ENCODE data around the gene LMAN2L. TPM values are rescaled to one million over a fixed set of nuclear protein-coding genes. Genes with fewer than 3 reads are reported as not detected.

LMAN2L gene
- total RNA-seq, 4 donors from 2014 or later: 10.2 to 21.2 (median 16.8) TPM

DNA sequence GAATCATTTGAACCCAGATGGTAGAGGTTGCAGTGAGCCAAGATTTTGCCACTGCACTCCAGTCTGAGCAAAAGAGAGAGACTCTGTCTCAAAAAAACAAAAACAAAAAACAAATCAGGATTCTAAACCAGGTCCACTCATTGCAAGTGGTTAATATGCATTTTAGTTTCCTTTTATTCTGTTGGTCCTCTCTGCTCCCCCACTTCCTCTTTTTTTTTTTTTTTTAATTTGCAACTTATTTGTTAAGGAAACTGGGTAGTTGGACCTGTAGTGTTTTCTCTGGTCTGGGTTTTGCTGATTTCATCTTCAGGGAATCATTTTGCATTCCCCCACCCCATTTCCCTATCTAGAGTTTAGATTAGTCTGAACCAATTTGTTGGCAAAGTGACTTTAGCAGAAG lies 83.3 kb downstream of the LMAN2L start:
- Histone ChIP-seq H3K36me3 (no peaks in the 10 kb centered on the region), H3K9me3 (no peaks in the 10 kb centered on the region), H3K27ac (no peak overlapping the region), H3K27me3 (no peaks in the 10 kb centered on the region), H3K4me3 (no peak overlapping the region), H3K4me1 (no peaks in the 10 kb centered on the region)
- no peak for DNase-seq (ENCODE audit: low spot score in 2 of 2)
- TF ChIP-seq, protein P1, sequence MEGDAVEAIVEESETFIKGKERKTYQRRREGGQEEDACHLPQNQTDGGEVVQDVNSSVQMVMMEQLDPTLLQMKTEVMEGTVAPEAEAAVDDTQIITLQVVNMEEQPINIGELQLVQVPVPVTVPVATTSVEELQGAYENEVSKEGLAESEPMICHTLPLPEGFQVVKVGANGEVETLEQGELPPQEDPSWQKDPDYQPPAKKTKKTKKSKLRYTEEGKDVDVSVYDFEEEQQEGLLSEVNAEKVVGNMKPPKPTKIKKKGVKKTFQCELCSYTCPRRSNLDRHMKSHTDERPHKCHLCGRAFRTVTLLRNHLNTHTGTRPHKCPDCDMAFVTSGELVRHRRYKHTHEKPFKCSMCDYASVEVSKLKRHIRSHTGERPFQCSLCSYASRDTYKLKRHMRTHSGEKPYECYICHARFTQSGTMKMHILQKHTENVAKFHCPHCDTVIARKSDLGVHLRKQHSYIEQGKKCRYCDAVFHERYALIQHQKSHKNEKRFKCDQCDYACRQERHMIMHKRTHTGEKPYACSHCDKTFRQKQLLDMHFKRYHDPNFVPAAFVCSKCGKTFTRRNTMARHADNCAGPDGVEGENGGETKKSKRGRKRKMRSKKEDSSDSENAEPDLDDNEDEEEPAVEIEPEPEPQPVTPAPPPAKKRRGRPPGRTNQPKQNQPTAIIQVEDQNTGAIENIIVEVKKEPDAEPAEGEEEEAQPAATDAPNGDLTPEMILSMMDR (IDR thresholded peaks at IDR 0.05): no peak
- TF ChIP-seq EP300 (IDR thresholded peaks at IDR 0.05) (no peak), POLR2A (IDR thresholded peaks at IDR 0.05) (no peak)

Other genes with a start within 250 kb of the LMAN2L start
- gene NEURL3, start 234.7 kb downstream of the LMAN2L start, total RNA-seq: 1 to 10 TPM in 1 of 4 donors, not detected in 3; 1.5 TPM
- 10 to 100 TPM; 23.8 to 56.4 (median 40.3) TPM for gene ARID5A, start 203.3 kb downstream of the LMAN2L start, total RNA-seq
- gene KANSL3, start 101.8 kb downstream of the LMAN2L start, total RNA-seq: 10 to 100 TPM; 55.7 to 87.0 (median 59.2) TPM
- gene FER1L5, start 97.3 kb downstream of the LMAN2L start, total RNA-seq: under 1 TPM in 2 of 4 donors, not detected in 2; 0.20 to 0.60 TPM
- gene CNNM4, start 20.8 kb upstream of the LMAN2L start, total RNA-seq: 10 to 100 TPM in 1 of 4 donors, 1 to 10 TPM in 3; 6.3 to 10.2 (median 7.9) TPM
- 10 to 100 TPM; 21.8 to 27.8 (median 22.9) TPM for gene CNNM3, start 76.2 kb upstream of the LMAN2L start, total RNA-seq
- gene ANKRD23, start 104.0 kb upstream of the LMAN2L start, total RNA-seq: 10 to 100 TPM in 2 of 4 donors, 1 to 10 TPM in 2; 6.1 to 23.1 (median 11.2) TPM
- gene ANKRD39, start 118.0 kb upstream of the LMAN2L start, total RNA-seq: 10 to 100 TPM; 13.8 to 23.7 (median 19.5) TPM
- gene SEMA4C, start 130.0 kb upstream of the LMAN2L start, total RNA-seq: 100 to 1,000 TPM; 120 to 181 (median 147) TPM
- gene FAM178B, start 246.5 kb upstream of the LMAN2L start, total RNA-seq: 10 to 100 TPM in 1 of 4 donors, 1 to 10 TPM in 3; 1.9 to 14.1 (median 3.5) TPM